CD14-positive monocyte (primary cell): ENCODE results near the gene TSPAN18. TPM values are rescaled to one million over a fixed set of nuclear protein-coding genes. Genes with fewer than 3 reads are reported as not detected.

ENCODE experiments used
- DNase-seq, 3 donors: peaks; one replicate each; pipeline ENCODE4 v3.0.0-alpha.2; 2011 to 2022
- H2AFZ ChIP-seq: 2 replicates; pipeline ENCODE4 v1.6.0; 2012; ENCODE audit warnings: mild to moderate bottlenecking, low read depth, low read length, inconsistent platforms; ENCODE audit not compliant: insufficient read depth, poor library complexity, severe bottlenecking
- H3K27ac ChIP-seq, 2 donors: 1 replicate in 1 of 2; 2 replicates in 1 of 2; pipeline ENCODE4 v1.5.1; 2012 to 2013; ENCODE audit warnings: low read length in 2 of 2, control low read depth in 1 of 2, inconsistent platforms in 1 of 2, low read depth in 1 of 2, mild to moderate bottlenecking in 1 of 2
- H3K27me3 ChIP-seq, 2 donors: one replicate each; pipeline versions ENCODE4 v1.6.0 to v1.6.1; 2011 to 2013; ENCODE audit warnings: low read length in 2 of 2; ENCODE audit not compliant: control insufficient read depth in 2 of 2, insufficient read depth in 2 of 2
- H3K36me3 ChIP-seq, 2 donors: replicated peaks in 1 of 2; 1 replicate in 1 of 2; 2 replicates in 1 of 2; pipeline versions ENCODE4 v1.5.1 to v1.6.1; 2012 to 2013; ENCODE audit warnings: low read length in 2 of 2, control low read depth in 1 of 2, inconsistent platforms in 1 of 2, mild to moderate bottlenecking in 1 of 2; ENCODE audit not compliant: insufficient read depth in 2 of 2, control insufficient read depth in 1 of 2
- H3K4me1 ChIP-seq, 2 donors: 1 replicate in 1 of 2; 2 replicates in 1 of 2; pipeline versions ENCODE4 v1.5.1 to v1.6.1; 2012 to 2013; ENCODE audit warnings: low read length in 2 of 2, control low read depth in 1 of 2, inconsistent platforms in 1 of 2, mild to moderate bottlenecking in 1 of 2, moderate library complexity in 1 of 2; ENCODE audit not compliant: insufficient read depth in 2 of 2, control insufficient read depth in 1 of 2
- H3K4me2 ChIP-seq: replicated peaks from 2 replicates; pipeline ENCODE3; 2012; ENCODE audit warnings: low read length, moderate library complexity, mild to moderate bottlenecking; ENCODE audit not compliant: poor library complexity, severe bottlenecking; ENCODE audit errors: extremely low read depth
- H3K4me3 ChIP-seq, 3 experiments: fragments of 200-600 bp in 1 of 3; sonication (generic) in 1 of 3; replicated peaks in 1 of 3; 1 replicate in 2 of 3; 2 replicates in 1 of 3; pipeline ENCODE4 v1.5.1; 2011 to 2013; ENCODE audit warnings: low read length in 3 of 3, mild to moderate bottlenecking in 3 of 3, control low read depth in 2 of 3, low read depth in 2 of 3, inconsistent platforms in 1 of 3, moderate library complexity in 1 of 3
- H3K79me2 ChIP-seq: 2 replicates; pipeline ENCODE4 v1.6.0; 2012; ENCODE audit warnings: mild to moderate bottlenecking, control low read depth, inconsistent platforms, low read length, moderate library complexity; ENCODE audit not compliant: insufficient read depth
- H3K9ac ChIP-seq: 2 replicates; pipeline ENCODE4 v1.6.0; 2017; ENCODE audit warnings: low read length, mild to moderate bottlenecking; ENCODE audit not compliant: insufficient read depth, poor library complexity, severe bottlenecking
- H3K9me3 ChIP-seq, 2 donors: replicated peaks in 1 of 2; 1 replicate in 1 of 2; 2 replicates in 1 of 2; pipeline versions ENCODE4 v1.5.1 to v1.6.1; 2012 to 2013; ENCODE audit warnings: low read length in 2 of 2, control low read depth in 1 of 2; ENCODE audit not compliant: control insufficient read depth in 1 of 2, insufficient read depth in 1 of 2
- H4K20me1 ChIP-seq: 2 replicates; pipeline ENCODE4 v1.6.0; 2012; ENCODE audit warnings: mild to moderate bottlenecking, low read length, control low read depth, moderate library complexity; ENCODE audit not compliant: insufficient read depth
- H3K27ac Mint-ChIP-seq, 7 donors: one replicate each; pipeline ENCODE4 v1.8.0; 2020; ENCODE audit warnings: mild to moderate bottlenecking in 7 of 7, mixed read lengths in 7 of 7, moderate library complexity in 6 of 7, inconsistent platforms in 2 of 7
- H3K27me3 Mint-ChIP-seq, 3 donors: one replicate each; pipeline ENCODE4 v1.8.0; 2021 to 2022; ENCODE audit warnings: low read depth in 3 of 3, mild to moderate bottlenecking in 3 of 3, mixed read lengths in 3 of 3, moderate library complexity in 3 of 3, inconsistent platforms in 1 of 3
- H3K36me3 Mint-ChIP-seq, 2 donors: one replicate each; pipeline ENCODE4 v1.8.0; 2020; ENCODE audit warnings: mixed read lengths in 2 of 2, inconsistent platforms in 1 of 2, mild to moderate bottlenecking in 1 of 2
- H3K4me1 Mint-ChIP-seq: one replicate; pipeline ENCODE4 v1.8.0; 2020; ENCODE audit warnings: mild to moderate bottlenecking, mixed read lengths
- H3K4me3 Mint-ChIP-seq, 2 donors: one replicate each; pipeline ENCODE4 v1.8.0; 2020; ENCODE audit warnings: mild to moderate bottlenecking in 2 of 2, mixed read lengths in 2 of 2, moderate library complexity in 1 of 2
- H3K9me3 Mint-ChIP-seq, 7 donors: one replicate each; pipeline ENCODE4 v1.8.0; 2020 to 2022; ENCODE audit warnings: mixed read lengths in 7 of 7, mild to moderate bottlenecking in 6 of 7, moderate library complexity in 6 of 7, inconsistent platforms in 2 of 7
- WGBS: methylation state at CpG from one replicate; pipeline ENCODE4 v1.1.5; 2013; ENCODE audit warnings: missing lambda C conversion rate; ENCODE audit not compliant: insufficient coverage; 5-methylcytosine and 5-hydroxymethylcytosine counted together
- intact Hi-C, 2 donors: fragments of 100-400 bp; cut with micrococcal nuclease; formaldehyde crosslinking; loops; one replicate each; pipeline versions ENCODE4 v1.15.0 to v1.15.1; 2023
- polyA plus RNA-seq, 3 donors: library from polyadenylated mRNA; depleted of rRNA in 1 of 3; unstranded in 2 of 3; stranded (reverse) in 1 of 3; fragments of 300-500 nt in 2 of 3; fragments of >200 nt in 1 of 3; fragmentation: Illumina TruSeq in 2 of 3; gene quantifications; 1 replicate in 2 of 3; 2 replicates in 1 of 3; pipeline ENCODE4 v1.2.3, GENCODE V29; 2012 to 2021
- TF ChIP-seq, protein P1 (sequence below): fragments of 200-600 bp; IDR thresholded peaks from one replicate; pipeline ENCODE4 v1.8.0; 2022; ENCODE audit warnings: antibody characterized with exemption, mild to moderate bottlenecking

TSPAN18 gene
- polyA plus RNA-seq, 3 donors, result not detected

DNA sequence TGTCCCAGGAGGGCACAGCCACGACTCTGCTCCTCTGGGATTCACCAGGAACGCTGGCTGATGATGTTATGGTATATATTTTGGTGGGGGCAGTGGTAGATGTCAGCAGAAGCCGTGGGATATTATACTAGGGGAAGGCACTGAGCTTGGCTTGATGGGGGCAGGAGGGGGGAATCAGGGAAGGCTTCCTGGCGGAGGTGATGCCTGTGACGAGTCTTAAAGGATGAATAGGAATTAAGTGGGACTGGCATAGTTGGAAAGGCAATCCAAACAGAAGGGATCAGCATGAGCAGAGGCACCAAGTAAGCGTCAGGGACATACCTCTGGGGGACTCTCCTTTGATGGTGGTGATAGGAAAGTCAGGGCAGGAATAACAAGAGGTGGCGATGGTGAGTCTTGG lies 176.3 kb downstream of the TSPAN18 start:
- no peaks in the 10 kb centered on the region for H3K4me1 Mint-ChIP-seq
- H3K27ac Mint-ChIP-seq, result peak overlapping the region in 1 of 7 donors; percentile 3
- Histone ChIP-seq H4K20me1 (no peaks in the 10 kb centered on the region), H3K4me2 (no peak overlapping the region), H3K79me2 (no peaks in the 10 kb centered on the region), H3K9ac (no peak overlapping the region), H3K4me3 (no peak overlapping the region), H3K27me3 (no peaks in the 10 kb centered on the region), H2AFZ (no peak overlapping the region), H3K4me1 (no peaks in the 10 kb centered on the region), H3K9me3 (no peaks in the 10 kb centered on the region), H3K27ac (no peak overlapping the region), H3K36me3 (no peaks in the 10 kb centered on the region)
- WGBS, result 78% methylated on average over 7 of the region's 7 CpGs
- intact Hi-C loops, result no loop called here
- TF ChIP-seq, protein P1, sequence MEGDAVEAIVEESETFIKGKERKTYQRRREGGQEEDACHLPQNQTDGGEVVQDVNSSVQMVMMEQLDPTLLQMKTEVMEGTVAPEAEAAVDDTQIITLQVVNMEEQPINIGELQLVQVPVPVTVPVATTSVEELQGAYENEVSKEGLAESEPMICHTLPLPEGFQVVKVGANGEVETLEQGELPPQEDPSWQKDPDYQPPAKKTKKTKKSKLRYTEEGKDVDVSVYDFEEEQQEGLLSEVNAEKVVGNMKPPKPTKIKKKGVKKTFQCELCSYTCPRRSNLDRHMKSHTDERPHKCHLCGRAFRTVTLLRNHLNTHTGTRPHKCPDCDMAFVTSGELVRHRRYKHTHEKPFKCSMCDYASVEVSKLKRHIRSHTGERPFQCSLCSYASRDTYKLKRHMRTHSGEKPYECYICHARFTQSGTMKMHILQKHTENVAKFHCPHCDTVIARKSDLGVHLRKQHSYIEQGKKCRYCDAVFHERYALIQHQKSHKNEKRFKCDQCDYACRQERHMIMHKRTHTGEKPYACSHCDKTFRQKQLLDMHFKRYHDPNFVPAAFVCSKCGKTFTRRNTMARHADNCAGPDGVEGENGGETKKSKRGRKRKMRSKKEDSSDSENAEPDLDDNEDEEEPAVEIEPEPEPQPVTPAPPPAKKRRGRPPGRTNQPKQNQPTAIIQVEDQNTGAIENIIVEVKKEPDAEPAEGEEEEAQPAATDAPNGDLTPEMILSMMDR, result no peak
- H3K4me3 Mint-ChIP-seq, result no peak overlapping the region
- peaks cover 0 to 5% (median 2%) of the 10 kb centered on the region in 7 donors for H3K9me3 Mint-ChIP-seq
- DNase-seq, result no peak
- no peaks in the 10 kb centered on the region for H3K36me3 Mint-ChIP-seq
- H3K27me3 Mint-ChIP-seq, result peaks cover 9 to 16% (median 10%) of the 10 kb centered on the region in 3 donors

DNA sequence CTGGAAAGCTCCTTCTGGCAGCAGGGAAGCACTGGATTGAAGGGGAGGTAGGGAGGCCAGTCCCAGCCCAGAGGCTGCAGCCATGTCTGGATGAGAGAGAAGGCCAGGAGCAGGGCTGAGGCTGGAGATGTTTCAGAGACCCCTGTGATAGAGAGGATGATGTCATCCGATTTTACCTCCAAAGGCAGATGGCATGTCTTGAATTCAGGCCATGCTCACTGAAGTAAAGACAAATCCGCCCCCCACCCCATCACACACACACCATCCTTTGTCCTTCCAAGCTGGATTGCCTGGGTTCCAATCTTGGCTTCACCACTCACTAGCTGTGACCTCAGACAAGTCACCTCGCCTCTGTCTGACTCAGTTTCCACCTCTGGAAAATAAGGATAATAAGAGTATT lies 176.8 kb downstream of the TSPAN18 start:
- TF ChIP-seq, protein P1, result no peak
- H3K27ac Mint-ChIP-seq, result no peak overlapping the region
- no peak overlapping the region for H2AFZ ChIP-seq
- no peaks in the 10 kb centered on the region for H3K9me3 ChIP-seq
- WGBS, result 89% methylated on average over 1 of the region's 3 CpGs
- H3K4me2 ChIP-seq, result no peak overlapping the region
- H3K36me3 ChIP-seq, result no peaks in the 10 kb centered on the region
- H3K36me3 Mint-ChIP-seq, result no peaks in the 10 kb centered on the region
- H3K79me2 ChIP-seq, result no peaks in the 10 kb centered on the region
- no peak for DNase-seq
- H3K27ac ChIP-seq, result no peak overlapping the region
- H3K4me3 ChIP-seq, result no peak overlapping the region
- no peaks in the 10 kb centered on the region for H4K20me1 ChIP-seq
- H3K4me1 ChIP-seq, result no peaks in the 10 kb centered on the region
- intact Hi-C loops, result no loop called here
- H3K27me3 ChIP-seq, result no peaks in the 10 kb centered on the region
- no peaks in the 10 kb centered on the region for H3K4me1 Mint-ChIP-seq
- peaks cover 0 to 4% (median 3%) of the 10 kb centered on the region in 7 donors for H3K9me3 Mint-ChIP-seq
- H3K4me3 Mint-ChIP-seq, result peak overlapping the region in 1 of 2 donors; percentile 21
- peaks cover 9 to 16% (median 11%) of the 10 kb centered on the region in 3 donors for H3K27me3 Mint-ChIP-seq
- no peak overlapping the region for H3K9ac ChIP-seq
